HepG2 (cell line): ENCODE data around the gene FIBP. TPM values are rescaled to one million over a fixed set of nuclear protein-coding genes. Genes with fewer than 3 reads are reported as not detected.

Source experiments
- AKAP8 ChIP-seq: sonication (generic); formaldehyde crosslinking; IDR thresholded peaks from 2 replicates; pipeline ENCODE4 v1.5.1; 2020; ENCODE audit warnings: mild to moderate bottlenecking, missing genetic modification reagents
- ATM ChIP-seq: fragments of 450-650 bp; IDR thresholded peaks from 2 replicates; pipeline ENCODE4 v1.7.1; 2017; ENCODE audit warnings: mild to moderate bottlenecking, borderline replicate concordance
- BRD4 ChIP-seq: sonication (generic); formaldehyde crosslinking; IDR thresholded peaks from 2 replicates; pipeline ENCODE4 v1.4.0; 2020; ENCODE audit warnings: missing genetic modification reagents
- CBX2 ChIP-seq, 2 experiments: fragments of 200-600 bp in 1 of 2; sonication (generic); formaldehyde crosslinking in 1 of 2; IDR thresholded peaks; 2 replicates each; pipeline versions ENCODE4 v1.7.0 to v1.8.1; 2018 to 2022; ENCODE audit warnings: low read depth in 2 of 2, low read length in 1 of 2, mild to moderate bottlenecking in 1 of 2, missing genetic modification reagents in 1 of 2
- CENPT ChIP-seq: sonication (generic); formaldehyde crosslinking; IDR thresholded peaks from 2 replicates; pipeline ENCODE4 v1.8.0; 2022; ENCODE audit warnings: low read depth, mild to moderate bottlenecking, moderate library complexity, missing genetic modification reagents
- ETV5 ChIP-seq: IDR thresholded peaks from 2 replicates; pipeline ENCODE4 v1.6.1; 2018; ENCODE audit warnings: missing biosample characterization, missing genetic modification reagents, inconsistent platforms, borderline replicate concordance
- FOXK2 ChIP-seq: fragments of 450-650 bp; IDR thresholded peaks from 2 replicates; pipeline ENCODE4 v1.6.1; 2016
- HNF4G ChIP-seq, 2 experiments: sonication (generic) in 1 of 2; formaldehyde crosslinking in 1 of 2; IDR thresholded peaks; 2 replicates each; pipeline versions ENCODE4 v1.4.0 to v1.6.1; 2011 to 2020; ENCODE audit warnings: borderline replicate concordance in 2 of 2, low read depth in 2 of 2, mild to moderate bottlenecking in 2 of 2, low read length in 1 of 2, missing genetic modification reagents in 1 of 2, moderate library complexity in 1 of 2
- KDM1A ChIP-seq: IDR thresholded peaks from 2 replicates; pipeline ENCODE4 v1.6.1; 2016; ENCODE audit warnings: missing compliant biosample characterization
- KLF13 ChIP-seq: sonication (generic); formaldehyde crosslinking; IDR thresholded peaks from 2 replicates; pipeline ENCODE4 v1.4.0; 2020; ENCODE audit warnings: mild to moderate bottlenecking, missing genetic modification reagents
- NCOA5 ChIP-seq: sonication (generic); formaldehyde crosslinking; IDR thresholded peaks from 2 replicates; pipeline ENCODE4 v1.4.0; 2020; ENCODE audit warnings: missing genetic modification reagents
- PLRG1 ChIP-seq: fragments of 450-650 bp; conservative IDR thresholded peaks from 2 replicates; pipeline ENCODE4 v1.6.1; 2016
- SIN3B ChIP-seq: fragments of 150-350 bp; IDR thresholded peaks from 2 replicates; pipeline ENCODE4 v1.6.1; 2014; ENCODE audit warnings: low read length
- SSRP1 ChIP-seq: IDR thresholded peaks from 2 replicates; pipeline ENCODE4 v1.6.1; 2016; ENCODE audit warnings: control low read depth
- TBX3 ChIP-seq: fragments of 450-650 bp; IDR thresholded peaks from 2 replicates; pipeline ENCODE4 v1.6.1; 2017; ENCODE audit warnings: antibody characterized with exemption, mild to moderate bottlenecking, inconsistent platforms, borderline replicate concordance
- TRIM24 ChIP-seq: sonication (generic); formaldehyde crosslinking; IDR thresholded peaks from 2 replicates; pipeline ENCODE4 v1.8.0; 2022; ENCODE audit warnings: mild to moderate bottlenecking, missing genetic modification reagents
- ZBTB34 ChIP-seq: sonication (generic); formaldehyde crosslinking; IDR thresholded peaks from 2 replicates; pipeline ENCODE4 v1.8.0; 2022; ENCODE audit warnings: mild to moderate bottlenecking, missing genetic modification reagents
- ZNF235 ChIP-seq: sonication (generic); formaldehyde crosslinking; IDR thresholded peaks from 2 replicates; pipeline ENCODE4 v1.8.1; 2023; ENCODE audit warnings: mild to moderate bottlenecking, missing genetic modification reagents, borderline replicate concordance
- ZNF501 ChIP-seq: sonication (generic); formaldehyde crosslinking; IDR thresholded peaks from 2 replicates; pipeline ENCODE4 v1.5.1; 2020; ENCODE audit warnings: mild to moderate bottlenecking, moderate library complexity, missing genetic modification reagents
- ZNF772 ChIP-seq: sonication (generic); formaldehyde crosslinking; IDR thresholded peaks from 2 replicates; pipeline ENCODE4 v1.5.0; 2020; ENCODE audit warnings: mild to moderate bottlenecking, missing genetic modification reagents
- ZSCAN31 ChIP-seq: sonication (generic); formaldehyde crosslinking; IDR thresholded peaks from 2 replicates; pipeline ENCODE4 v1.5.0; 2020; ENCODE audit warnings: low read depth, mild to moderate bottlenecking, missing genetic modification reagents
- polyA plus RNA-seq, 8 experiments: library from polyadenylated mRNA; depleted of rRNA in 3 of 8; stranded (reverse) in 7 of 8; unstranded in 1 of 8; fragments of >200 nt; fragmentation: Illumina TruSeq in 4 of 8; extraction: Trizol in 4 of 8; gene quantifications; 2 replicates each; pipeline versions ENCODE4 v1.2.1 to v1.2.3, GENCODE V29; 2011 to 2016; ENCODE audit warnings: low read depth in 4 of 8, missing spikeins in 1 of 8, mixed read lengths in 1 of 8; ENCODE audit not compliant: insufficient read depth in 1 of 8
- total RNA-seq, 5 experiments: library from RNA; depleted of rRNA; stranded (reverse); fragments of >200 nt; fragmentation: Illumina TruSeq; extraction: Trizol; gene quantifications; 2 replicates each; pipeline ENCODE4 v1.2.3, GENCODE V29; 2016; ENCODE audit warnings: low read depth in 1 of 5
- TF ChIP-seq, protein P1 (sequence below): sonication (generic); formaldehyde crosslinking; IDR thresholded peaks from 2 replicates; pipeline ENCODE4 v1.9.0; 2021; ENCODE audit warnings: missing genetic modification reagents, borderline replicate concordance
- TF ChIP-seq, protein P2 (sequence below): sonication (generic); formaldehyde crosslinking; IDR thresholded peaks from 2 replicates; pipeline ENCODE4 v1.9.0; 2022; ENCODE audit warnings: low read depth, missing genetic modification reagents
- TF ChIP-seq, protein P3 (sequence below): sonication (generic); formaldehyde crosslinking; IDR thresholded peaks from 2 replicates; pipeline ENCODE4 v1.4.0; 2020; ENCODE audit warnings: missing genetic modification reagents

The FIBP gene
- total and polyA plus RNA-seq, 2 of the 13 experiments (the other 11 are each of a cell fraction or from before 2014, with no cell fraction given): 42.9 to 62.1 TPM

GRCh38 chr11:65919141-65919572 is 30.9 kb upstream of the FIBP start, which contains the start of gene DRAP1 (continued):
- TF ChIP-seq, protein P1, sequence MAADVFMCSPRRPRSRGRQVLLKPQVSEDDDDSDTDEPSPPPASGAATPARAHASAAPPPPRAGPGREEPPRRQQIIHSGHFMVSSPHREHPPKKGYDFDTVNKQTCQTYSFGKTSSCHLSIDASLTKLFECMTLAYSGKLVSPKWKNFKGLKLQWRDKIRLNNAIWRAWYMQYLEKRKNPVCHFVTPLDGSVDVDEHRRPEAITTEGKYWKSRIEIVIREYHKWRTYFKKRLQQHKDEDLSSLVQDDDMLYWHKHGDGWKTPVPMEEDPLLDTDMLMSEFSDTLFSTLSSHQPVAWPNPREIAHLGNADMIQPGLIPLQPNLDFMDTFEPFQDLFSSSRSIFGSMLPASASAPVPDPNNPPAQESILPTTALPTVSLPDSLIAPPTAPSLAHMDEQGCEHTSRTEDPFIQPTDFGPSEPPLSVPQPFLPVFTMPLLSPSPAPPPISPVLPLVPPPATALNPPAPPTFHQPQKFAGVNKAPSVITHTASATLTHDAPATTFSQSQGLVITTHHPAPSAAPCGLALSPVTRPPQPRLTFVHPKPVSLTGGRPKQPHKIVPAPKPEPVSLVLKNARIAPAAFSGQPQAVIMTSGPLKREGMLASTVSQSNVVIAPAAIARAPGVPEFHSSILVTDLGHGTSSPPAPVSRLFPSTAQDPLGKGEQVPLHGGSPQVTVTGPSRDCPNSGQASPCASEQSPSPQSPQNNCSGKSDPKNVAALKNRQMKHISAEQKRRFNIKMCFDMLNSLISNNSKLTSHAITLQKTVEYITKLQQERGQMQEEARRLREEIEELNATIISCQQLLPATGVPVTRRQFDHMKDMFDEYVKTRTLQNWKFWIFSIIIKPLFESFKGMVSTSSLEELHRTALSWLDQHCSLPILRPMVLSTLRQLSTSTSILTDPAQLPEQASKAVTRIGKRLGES (CRISPR knock-in tag): peak; percentile 42; the same call in 1 of the 2 replicates
- TF ChIP-seq ZNF772 (peak; percentile 92; the same call in 1 of the 2 replicates), ZSCAN31 (0 out of 2 replicates have a peak, but pooled peaks have one; percentile 12), SIN3B (peak; percentile 72), ZBTB34 (CRISPR knock-in tag) (no peak), KLF13 (no peak), HNF4G (IDR thresholded peaks at IDR 0.05; ENCODE audit: borderline replicate concordance, low read depth, low read length) (peak; percentile 73; the same call in 1 of the 2 replicates), HNF4G (CRISPR knock-in tag; IDR thresholded peaks at IDR 0.05; ENCODE audit: borderline replicate concordance, low read depth) (peak; percentile 54; the same call in 1 of the 2 replicates), TBX3 (no peak), ETV5 (CRISPR knock-in tag) (peak; percentile 74), CENPT (CRISPR knock-in tag) (no peak; the same call in 1 of the 2 replicates), TRIM24 (CRISPR knock-in tag) (no peak), CBX2 (IDR thresholded peaks at IDR 0.05; ENCODE audit: low read depth, low read length) (no peak), CBX2 (CRISPR knock-in tag; IDR thresholded peaks at IDR 0.05; ENCODE audit: low read depth) (no peak), AKAP8 (CRISPR knock-in tag) (no peak), SSRP1 (CRISPR knock-in tag) (peak; percentile 68; the same call in 1 of the 2 replicates), ATM (no peak), ZNF235 (CRISPR knock-in tag) (peak; percentile 61; the same call in 1 of the 2 replicates), PLRG1 (no peak), KDM1A (CRISPR knock-in tag) (peak; percentile 62; the same call in 1 of the 2 replicates), BRD4 (no peak), FOXK2 (no peak), ZNF501 (CRISPR knock-in tag) (no peak), NCOA5 (CRISPR knock-in tag) (no peak)
- TF ChIP-seq, protein P2, sequence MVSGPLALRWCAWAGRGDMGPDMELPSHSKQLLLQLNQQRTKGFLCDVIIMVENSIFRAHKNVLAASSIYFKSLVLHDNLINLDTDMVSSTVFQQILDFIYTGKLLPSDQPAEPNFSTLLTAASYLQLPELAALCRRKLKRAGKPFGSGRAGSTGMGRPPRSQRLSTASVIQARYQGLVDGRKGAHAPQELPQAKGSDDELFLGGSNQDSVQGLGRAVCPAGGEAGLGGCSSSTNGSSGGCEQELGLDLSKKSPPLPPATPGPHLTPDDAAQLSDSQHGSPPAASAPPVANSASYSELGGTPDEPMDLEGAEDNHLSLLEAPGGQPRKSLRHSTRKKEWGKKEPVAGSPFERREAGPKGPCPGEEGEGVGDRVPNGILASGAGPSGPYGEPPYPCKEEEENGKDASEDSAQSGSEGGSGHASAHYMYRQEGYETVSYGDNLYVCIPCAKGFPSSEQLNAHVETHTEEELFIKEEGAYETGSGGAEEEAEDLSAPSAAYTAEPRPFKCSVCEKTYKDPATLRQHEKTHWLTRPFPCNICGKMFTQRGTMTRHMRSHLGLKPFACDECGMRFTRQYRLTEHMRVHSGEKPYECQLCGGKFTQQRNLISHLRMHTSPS (CRISPR knock-in tag): no peak
- TF ChIP-seq, protein P3, sequence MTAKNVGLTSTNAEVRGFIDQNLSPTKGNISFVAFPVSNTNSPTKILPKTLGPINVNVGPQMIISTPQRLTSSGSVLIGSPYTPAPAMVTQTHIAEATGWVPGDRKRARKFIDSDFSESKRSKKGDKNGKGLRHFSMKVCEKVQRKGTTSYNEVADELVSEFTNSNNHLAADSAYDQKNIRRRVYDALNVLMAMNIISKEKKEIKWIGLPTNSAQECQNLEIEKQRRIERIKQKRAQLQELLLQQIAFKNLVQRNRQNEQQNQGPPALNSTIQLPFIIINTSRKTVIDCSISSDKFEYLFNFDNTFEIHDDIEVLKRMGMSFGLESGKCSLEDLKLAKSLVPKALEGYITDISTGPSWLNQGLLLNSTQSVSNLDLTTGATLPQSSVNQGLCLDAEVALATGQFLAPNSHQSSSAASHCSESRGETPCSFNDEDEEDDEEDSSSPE (CRISPR knock-in tag): peak; percentile 86
